Endothelial cell of umbilical vein (primary cell): ENCODE data around the gene PKDCC.

Experiments used
- EZH2 ChIP-seq: IDR thresholded peaks from 2 replicates; pipeline ENCODE4 v1.6.1; 2012; ENCODE audit warnings: borderline replicate concordance, low read depth, mild to moderate bottlenecking, moderate library complexity, low read length, inconsistent platforms; ENCODE audit not compliant: severe bottlenecking
- FOS ChIP-seq: IDR thresholded peaks from 2 replicates; pipeline ENCODE4 v1.6.1; 2011; ENCODE audit warnings: mild to moderate bottlenecking, low read length, moderate library complexity, borderline replicate concordance; ENCODE audit not compliant: insufficient read depth
- GATA2 ChIP-seq: IDR thresholded peaks from 2 replicates; pipeline ENCODE4 v1.7.0; 2011; ENCODE audit warnings: low read depth, mild to moderate bottlenecking, moderate library complexity, mixed read lengths, low read length; ENCODE audit not compliant: insufficient read length, insufficient read depth
- JUN ChIP-seq: IDR thresholded peaks from 2 replicates; pipeline ENCODE4 v1.6.1; 2011; ENCODE audit warnings: borderline replicate concordance, low read depth; ENCODE audit not compliant: insufficient read length, insufficient read depth
- MYC ChIP-seq: IDR thresholded peaks from one replicate; pipeline ENCODE4 v1.6.1; 2011; ENCODE audit warnings: mild to moderate bottlenecking, low read depth, low read length
- POLR2A ChIP-seq: IDR thresholded peaks from 2 replicates; pipeline ENCODE4 v1.6.1; 2012; ENCODE audit warnings: low read depth, mild to moderate bottlenecking, control low read depth, low read length
- POLR2AphosphoS5 ChIP-seq: IDR thresholded peaks from 2 replicates; pipeline ENCODE4 v1.6.1; 2012; ENCODE audit warnings: low read depth, mild to moderate bottlenecking, control low read depth, low read length, moderate library complexity; ENCODE audit not compliant: insufficient read depth
- TF ChIP-seq, protein P1 (sequence below), 2 donors: IDR thresholded peaks; 1 replicate in 1 of 2; 2 replicates in 1 of 2; pipeline ENCODE4 v1.5.1; 2011; ENCODE audit warnings: low read length in 2 of 2, mild to moderate bottlenecking in 2 of 2, moderate library complexity in 2 of 2, control low read depth in 1 of 2, inconsistent platforms in 1 of 2, low read depth in 1 of 2; ENCODE audit not compliant: insufficient read depth in 1 of 2; ENCODE audit errors: extremely low read depth in 1 of 2
- TF ChIP-seq, protein P2 (sequence below): IDR thresholded peaks from 2 replicates; pipeline ENCODE4 v1.6.1; 2011; ENCODE audit not compliant: insufficient read depth, insufficient read length

DNA sequence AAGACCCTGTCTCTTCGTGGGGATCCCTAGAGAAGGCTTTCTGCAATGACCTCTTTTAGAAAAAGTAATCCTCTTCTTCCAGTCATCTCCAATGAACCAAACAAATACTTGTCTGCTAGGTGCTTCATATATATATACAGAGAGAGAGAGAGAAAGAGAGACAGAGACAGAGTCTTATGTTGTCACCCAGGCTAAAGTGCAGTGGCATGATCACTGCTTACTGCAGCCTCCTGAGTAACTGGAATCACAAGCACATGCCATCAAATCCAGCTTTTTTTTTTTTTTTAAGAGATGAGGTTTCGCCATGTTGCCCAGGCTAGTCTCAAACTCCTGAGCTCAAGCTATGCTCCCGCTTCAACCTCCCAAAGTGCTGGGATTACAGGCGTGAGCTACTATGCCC lies 18.6 kb upstream of the PKDCC start:
- TF ChIP-seq, protein P1, sequence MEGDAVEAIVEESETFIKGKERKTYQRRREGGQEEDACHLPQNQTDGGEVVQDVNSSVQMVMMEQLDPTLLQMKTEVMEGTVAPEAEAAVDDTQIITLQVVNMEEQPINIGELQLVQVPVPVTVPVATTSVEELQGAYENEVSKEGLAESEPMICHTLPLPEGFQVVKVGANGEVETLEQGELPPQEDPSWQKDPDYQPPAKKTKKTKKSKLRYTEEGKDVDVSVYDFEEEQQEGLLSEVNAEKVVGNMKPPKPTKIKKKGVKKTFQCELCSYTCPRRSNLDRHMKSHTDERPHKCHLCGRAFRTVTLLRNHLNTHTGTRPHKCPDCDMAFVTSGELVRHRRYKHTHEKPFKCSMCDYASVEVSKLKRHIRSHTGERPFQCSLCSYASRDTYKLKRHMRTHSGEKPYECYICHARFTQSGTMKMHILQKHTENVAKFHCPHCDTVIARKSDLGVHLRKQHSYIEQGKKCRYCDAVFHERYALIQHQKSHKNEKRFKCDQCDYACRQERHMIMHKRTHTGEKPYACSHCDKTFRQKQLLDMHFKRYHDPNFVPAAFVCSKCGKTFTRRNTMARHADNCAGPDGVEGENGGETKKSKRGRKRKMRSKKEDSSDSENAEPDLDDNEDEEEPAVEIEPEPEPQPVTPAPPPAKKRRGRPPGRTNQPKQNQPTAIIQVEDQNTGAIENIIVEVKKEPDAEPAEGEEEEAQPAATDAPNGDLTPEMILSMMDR (IDR thresholded peaks at IDR 0.05; ENCODE audit: extremely low read depth in 1 of 2, insufficient read depth in 1 of 2, low read depth in 1 of 2, low read length in 2 of 2): no peak
- TF ChIP-seq POLR2AphosphoS5: no peak
- TF ChIP-seq POLR2A: no peak
- no peak for TF ChIP-seq EZH2
- no peak for TF ChIP-seq FOS
- TF ChIP-seq MYC: no peak
- no peak for TF ChIP-seq GATA2
- no peak for TF ChIP-seq JUN
- TF ChIP-seq, protein P2, sequence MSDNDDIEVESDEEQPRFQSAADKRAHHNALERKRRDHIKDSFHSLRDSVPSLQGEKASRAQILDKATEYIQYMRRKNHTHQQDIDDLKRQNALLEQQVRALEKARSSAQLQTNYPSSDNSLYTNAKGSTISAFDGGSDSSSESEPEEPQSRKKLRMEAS: no peak
